WERI-Rb-1 (cell line): ENCODE results near the gene SRGAP2B.
"Not testable (repeated sequence)": the region's sequence is repeated elsewhere in the genome, so short reads cannot be mapped to it uniquely, and the experiment has no call there.

Experiments used
- DNase-seq: peaks from one replicate; pipeline ENCODE4 v3.0.0-alpha.2; 2020
- H3K27ac ChIP-seq: fragments of 250-450 bp; sonication (Bioruptor Pico); 2 replicates; pipeline ENCODE4 v1.5.1; 2020; ENCODE audit warnings: mild to moderate bottlenecking, moderate library complexity
- H3K27me3 ChIP-seq: fragments of 250-450 bp; sonication (Bioruptor Pico); 2 replicates; pipeline ENCODE4 v1.5.1; 2021; ENCODE audit warnings: mild to moderate bottlenecking, low read depth, moderate library complexity; ENCODE audit not compliant: insufficient read depth, severe bottlenecking
- H3K36me3 ChIP-seq: fragments of 250-450 bp; sonication (Bioruptor Pico); 2 replicates; pipeline ENCODE4 v1.5.1; 2020; ENCODE audit warnings: mild to moderate bottlenecking, moderate library complexity
- H3K4me3 ChIP-seq: 2 replicates; pipeline ENCODE4 v1.5.1; 2011; ENCODE audit warnings: low read depth, mild to moderate bottlenecking, control low read depth, low read length
- H3K9me3 ChIP-seq: fragments of 250-450 bp; sonication (Bioruptor Pico); 2 replicates; pipeline ENCODE4 v1.5.1; 2021; ENCODE audit warnings: mild to moderate bottlenecking, moderate library complexity; ENCODE audit not compliant: severe bottlenecking

SRGAP2B gene

DNA sequence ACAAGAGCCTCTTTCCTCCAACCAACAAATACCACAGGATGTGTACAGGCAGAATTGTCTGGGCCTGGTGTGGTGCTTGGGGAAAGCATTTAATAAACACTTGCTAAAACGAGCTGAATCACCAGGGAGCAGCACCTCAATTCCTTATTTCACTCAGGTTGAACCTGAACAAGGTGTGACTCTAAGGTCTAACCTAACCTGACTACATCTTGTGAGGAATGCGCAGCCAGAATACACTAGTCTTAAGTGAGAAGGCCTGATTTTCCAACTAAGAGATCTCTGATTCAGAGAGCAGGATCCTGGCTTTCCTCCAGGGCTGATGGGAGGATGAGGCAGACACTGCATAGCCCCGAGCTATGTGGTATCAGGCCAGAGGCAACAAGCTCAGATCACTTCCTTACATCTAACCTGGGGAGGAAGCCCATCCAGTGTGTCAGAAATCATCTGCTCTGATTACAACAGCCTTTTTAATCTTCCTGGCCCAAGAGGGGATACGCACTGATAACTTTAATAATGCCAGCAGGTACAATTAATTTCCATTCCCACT, 158.9 kb downstream of the SRGAP2B start:
- not testable (repeated sequence) for H3K4me3 ChIP-seq, H3K9me3 ChIP-seq, H3K27ac ChIP-seq, H3K36me3 ChIP-seq, H3K27me3 ChIP-seq, DNase-seq

DNA sequence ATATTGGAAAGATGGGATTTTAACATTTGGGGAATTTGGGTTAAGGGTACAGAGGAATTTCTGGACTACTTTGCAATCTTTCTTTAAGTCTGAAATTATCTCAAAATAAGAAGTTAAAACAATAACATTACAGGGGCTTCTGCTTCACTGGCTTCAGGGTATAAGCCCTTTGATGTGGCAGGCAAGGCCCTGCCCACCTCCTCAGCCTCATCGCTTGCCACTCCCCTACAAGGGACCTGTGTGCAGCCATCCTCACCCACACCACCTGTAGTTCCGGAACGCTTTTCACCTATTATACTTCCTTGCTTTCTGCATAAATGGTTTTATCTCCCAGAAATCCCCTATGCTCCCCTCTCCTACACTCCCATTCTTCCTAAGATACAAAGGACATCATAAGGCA, 159.8 kb downstream of the SRGAP2B start:
- not testable (repeated sequence) for H3K27me3 ChIP-seq, DNase-seq, H3K4me3 ChIP-seq, H3K9me3 ChIP-seq, H3K36me3 ChIP-seq, H3K27ac ChIP-seq

DNA sequence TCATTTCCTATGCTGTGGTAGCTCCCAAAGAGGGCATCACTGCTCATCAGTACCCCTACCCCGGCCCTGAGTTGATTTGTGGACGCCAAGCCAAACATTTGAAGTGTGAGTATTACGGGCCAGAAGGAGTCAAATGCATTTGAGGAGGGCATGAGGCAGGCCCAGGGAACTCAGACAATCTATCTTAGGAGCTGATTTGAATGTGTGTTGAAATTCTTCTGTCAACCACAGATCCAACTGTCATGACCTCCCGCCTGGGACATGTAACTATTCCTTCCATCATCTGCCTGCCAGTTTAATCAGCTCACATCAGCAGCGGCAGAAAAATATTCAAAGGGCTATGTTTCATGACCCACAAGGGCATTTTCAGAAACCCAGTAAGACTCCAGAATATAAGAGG, 162.1 kb downstream of the SRGAP2B start:
- DNase-seq, H3K4me3 ChIP-seq: not testable (repeated sequence)

DNA sequence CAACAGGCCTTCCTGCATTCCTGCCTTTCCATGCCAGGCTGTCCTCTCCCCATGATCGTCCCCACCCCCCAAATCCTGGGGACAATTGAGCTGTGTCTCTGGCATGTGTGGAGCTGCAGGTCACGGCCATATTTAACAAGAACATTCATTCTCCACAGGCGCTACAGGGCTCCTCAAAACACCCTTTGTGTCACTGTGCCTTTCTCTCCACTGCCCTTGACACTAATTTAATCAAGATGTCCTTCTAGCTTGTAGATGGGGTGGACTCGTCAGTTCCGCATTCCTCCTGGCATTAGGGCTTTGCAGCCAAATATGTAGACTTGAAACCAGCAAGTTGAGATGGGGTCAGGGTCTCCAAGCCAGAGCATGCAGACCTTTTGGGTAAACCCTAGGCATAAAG, 163.0 kb downstream of the SRGAP2B start:
- H3K27me3 ChIP-seq, H3K27ac ChIP-seq, H3K9me3 ChIP-seq, DNase-seq, H3K4me3 ChIP-seq, H3K36me3 ChIP-seq: not testable (repeated sequence)

More for the DNA sequence above, 162.1 kb downstream of the SRGAP2B start:
- not testable (repeated sequence) for H3K27ac ChIP-seq, H3K27me3 ChIP-seq, H3K36me3 ChIP-seq, H3K9me3 ChIP-seq

DNA sequence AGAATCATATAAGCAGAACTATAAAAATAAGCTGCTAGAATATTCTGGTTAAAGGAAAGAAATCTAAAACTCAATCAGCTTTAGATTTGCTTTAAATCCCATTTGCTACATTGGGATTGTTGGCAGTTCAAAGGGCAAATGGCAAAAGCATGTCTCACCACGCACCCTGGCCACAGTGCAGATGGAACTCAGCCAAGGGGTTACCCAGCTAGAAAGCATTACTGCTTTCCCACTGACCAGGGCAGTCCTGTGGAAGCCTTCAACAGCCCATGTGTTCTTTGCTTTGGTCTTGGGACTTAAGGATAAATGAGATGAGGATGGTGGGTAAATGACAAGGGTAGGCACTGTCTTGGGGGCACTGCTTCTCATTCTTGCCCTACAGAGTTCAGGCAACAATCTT, 163.6 kb downstream of the SRGAP2B start:
- not testable (repeated sequence) for H3K4me3 ChIP-seq, H3K27me3 ChIP-seq, DNase-seq

DNA sequence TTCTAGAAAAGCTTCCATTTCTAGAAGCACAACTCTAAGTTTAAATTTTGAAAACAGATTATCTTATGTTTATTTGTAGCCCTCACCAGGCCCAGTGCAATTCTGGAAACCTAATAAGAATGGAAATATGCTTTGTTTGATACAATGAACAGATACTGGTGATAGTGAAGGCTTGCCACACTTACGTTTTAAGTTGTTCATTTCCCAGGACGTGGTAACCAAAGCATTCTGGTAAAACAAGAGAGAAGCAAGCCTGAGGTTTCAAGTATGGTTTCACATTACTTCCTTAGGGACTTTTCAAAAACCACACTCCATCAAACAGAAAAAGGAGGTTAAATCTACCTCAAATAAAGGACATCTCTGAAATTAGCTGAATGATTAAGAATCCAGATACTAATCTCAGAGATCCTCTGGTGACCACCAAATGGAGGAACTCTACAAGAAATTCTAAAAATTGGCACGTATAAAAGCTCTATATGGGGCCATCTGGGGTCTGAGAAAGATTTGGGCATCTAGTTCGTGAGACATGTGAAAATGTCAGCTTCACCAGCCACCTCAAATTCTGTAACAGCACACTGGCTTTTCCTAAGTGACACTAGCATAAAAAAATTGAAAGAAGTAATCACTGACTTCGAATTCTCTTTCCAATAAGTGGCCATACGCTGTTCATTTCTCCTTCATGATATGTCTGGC, 164.9 kb downstream of the SRGAP2B start:
- not testable (repeated sequence) for H3K4me3 ChIP-seq, H3K36me3 ChIP-seq, DNase-seq

More for the DNA sequence above, 163.6 kb downstream of the SRGAP2B start:
- H3K36me3 ChIP-seq, H3K9me3 ChIP-seq, H3K27ac ChIP-seq: not testable (repeated sequence)

DNA sequence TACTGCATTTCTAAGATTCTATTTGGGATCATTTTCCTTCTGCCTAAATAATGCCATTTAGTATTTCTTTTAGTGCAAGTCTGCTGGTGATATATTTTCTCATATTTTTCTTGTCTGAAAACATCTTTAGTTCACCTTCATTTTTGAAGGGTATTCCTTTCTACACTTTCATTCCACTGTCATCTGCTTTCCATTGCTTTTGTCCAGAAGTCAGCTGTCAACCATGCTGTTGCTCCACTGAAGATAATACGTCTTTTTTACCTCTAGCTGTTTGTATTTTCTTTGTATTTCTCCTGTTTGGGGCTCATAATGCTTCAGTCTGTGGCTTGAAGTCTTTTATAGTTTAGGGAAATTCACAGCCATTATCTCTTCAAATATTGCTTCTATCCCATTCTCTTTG, 167.8 kb downstream of the SRGAP2B start:
- H3K27me3 ChIP-seq, H3K36me3 ChIP-seq, DNase-seq, H3K27ac ChIP-seq, H3K4me3 ChIP-seq, H3K9me3 ChIP-seq: not testable (repeated sequence)

More for the DNA sequence above, 164.9 kb downstream of the SRGAP2B start:
- not testable (repeated sequence) for H3K27ac ChIP-seq, H3K9me3 ChIP-seq, H3K27me3 ChIP-seq

DNA sequence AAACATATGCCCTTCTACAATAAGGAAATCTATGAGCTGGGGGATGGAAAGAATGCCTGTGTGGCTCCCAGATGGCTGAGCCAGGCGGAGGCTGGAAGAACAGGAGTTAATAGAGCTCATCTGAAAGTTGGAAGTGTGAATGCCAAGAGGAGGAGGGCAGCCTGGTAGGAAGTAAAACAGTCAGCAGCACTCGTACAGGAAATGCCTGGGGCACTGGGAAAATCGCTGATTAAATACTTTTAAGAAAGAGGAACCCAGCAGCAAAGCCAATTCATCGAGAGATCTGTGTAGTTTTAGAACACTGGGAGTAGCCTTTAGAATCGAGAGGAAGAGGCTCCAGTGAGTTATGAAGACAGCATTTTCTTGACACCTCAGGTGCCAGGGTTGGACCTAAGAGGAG, 171.5 kb downstream of the SRGAP2B start:
- not testable (repeated sequence) for H3K4me3 ChIP-seq, H3K27ac ChIP-seq, DNase-seq, H3K27me3 ChIP-seq, H3K9me3 ChIP-seq, H3K36me3 ChIP-seq

DNA sequence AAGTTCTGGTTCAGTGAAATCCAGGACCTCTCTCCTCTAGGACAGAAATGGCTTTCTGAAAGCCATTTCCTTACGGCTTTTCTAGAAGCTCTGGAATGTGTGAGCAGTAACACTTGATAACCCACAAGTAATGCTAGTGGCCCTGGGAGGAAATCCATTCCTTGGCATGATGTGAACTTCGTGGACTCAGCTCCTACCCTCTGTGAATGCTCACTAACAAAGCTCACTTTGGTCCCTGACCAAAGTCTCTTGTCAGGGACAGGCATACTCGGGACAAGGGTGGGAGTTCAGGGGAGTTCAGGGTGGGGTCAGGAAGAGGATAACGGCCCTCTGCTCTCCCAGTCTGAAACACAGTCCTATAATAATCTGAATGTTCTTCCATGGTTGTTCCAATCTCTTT, 172.3 kb downstream of the SRGAP2B start:
- H3K27me3 ChIP-seq, H3K36me3 ChIP-seq, H3K4me3 ChIP-seq, H3K27ac ChIP-seq, DNase-seq, H3K9me3 ChIP-seq: not testable (repeated sequence)

DNA sequence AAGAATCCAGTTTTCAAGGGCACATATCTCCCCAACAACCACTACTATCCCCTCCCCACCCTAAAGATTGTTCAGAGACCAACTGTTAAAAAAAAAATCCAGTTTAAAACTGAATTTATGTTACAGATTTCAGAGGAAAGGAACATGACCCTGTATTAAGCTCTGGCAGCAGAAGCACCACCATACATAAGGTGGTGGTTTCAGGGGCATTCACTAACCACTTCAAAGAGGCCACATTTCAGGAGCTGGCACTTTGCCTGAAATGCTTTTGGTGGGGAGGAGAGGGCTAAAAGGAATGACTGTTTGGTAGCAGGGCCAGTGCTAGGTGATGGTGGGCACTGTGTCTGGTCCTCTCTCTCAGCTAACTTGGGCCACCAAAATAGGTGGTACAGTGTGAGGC, 176.0 kb downstream of the SRGAP2B start:
- not testable (repeated sequence) for H3K36me3 ChIP-seq, H3K27ac ChIP-seq, H3K9me3 ChIP-seq, DNase-seq, H3K27me3 ChIP-seq, H3K4me3 ChIP-seq

DNA sequence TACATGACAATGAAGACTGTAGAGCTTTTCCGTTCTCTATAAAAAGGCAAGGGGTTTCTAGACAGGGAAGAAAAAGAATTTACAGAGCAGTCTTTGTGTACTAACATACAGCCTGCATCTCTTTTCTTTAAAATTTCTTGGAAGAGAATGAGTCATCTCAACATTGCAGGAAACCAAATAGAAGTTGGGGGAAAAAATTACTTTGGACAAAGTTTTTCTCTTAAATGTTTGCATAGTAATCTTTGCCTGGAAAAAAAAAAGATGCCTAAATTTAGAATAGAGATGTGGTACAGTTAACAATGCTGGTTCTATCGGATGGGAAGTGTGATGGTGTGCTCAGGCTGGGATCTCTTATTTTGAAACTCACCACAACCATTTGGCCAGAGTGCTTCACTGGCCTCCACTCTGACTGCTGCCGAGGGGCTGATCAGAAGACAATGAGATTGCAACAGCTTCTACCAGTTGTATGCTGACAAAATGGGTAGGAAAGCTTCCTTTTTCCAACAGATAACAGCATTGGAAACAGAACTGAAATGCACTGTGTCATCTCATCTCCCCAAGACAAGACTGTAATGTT, 177.0 kb downstream of the SRGAP2B start:
- not testable (repeated sequence) for H3K27ac ChIP-seq

DNA sequence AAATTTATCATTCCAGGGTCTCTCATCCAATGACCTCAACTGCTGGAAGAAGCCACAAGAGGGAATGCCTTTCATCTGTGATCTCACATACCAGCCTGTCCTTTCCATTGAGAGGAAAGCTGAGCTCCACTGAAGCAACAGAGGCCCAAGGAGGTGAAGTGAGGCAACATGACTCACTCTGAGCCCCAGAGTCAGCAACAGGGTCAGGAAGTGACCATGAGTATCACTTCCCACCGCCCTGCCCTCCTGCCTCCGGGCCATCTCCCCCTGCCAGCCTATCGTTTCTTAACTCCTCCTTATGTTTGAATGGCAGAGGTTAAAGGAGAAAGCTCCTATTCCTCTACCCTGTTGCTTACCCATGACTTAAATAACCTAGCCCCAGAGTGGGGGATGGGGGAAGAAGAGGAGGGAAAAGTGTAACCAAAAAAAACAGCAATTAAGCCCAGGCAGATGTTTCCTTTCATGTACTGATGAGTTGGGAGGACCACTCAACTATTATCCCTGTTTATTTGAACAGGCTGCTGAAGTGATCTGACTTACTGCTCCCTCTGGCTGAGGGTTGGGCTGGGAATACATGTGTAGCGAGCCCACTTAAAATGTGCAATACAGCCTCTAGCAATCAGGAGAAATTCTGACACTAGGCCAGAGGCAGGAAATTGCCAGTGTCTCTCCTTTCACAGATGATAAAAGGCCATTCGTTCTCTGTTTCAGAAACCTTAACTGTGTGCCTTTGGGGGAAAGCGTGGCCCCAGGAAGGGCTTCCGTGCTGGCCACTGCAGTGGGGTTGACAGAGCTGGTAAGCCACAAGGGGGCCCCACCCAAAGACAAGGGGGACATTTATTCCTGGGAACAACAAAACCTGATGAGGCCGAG, 177.7 kb downstream of the SRGAP2B start:
- not testable (repeated sequence) for H3K27me3 ChIP-seq, H3K36me3 ChIP-seq, H3K27ac ChIP-seq, DNase-seq, H3K4me3 ChIP-seq, H3K9me3 ChIP-seq

More for the DNA sequence above, 177.0 kb downstream of the SRGAP2B start:
- H3K36me3 ChIP-seq, H3K9me3 ChIP-seq, DNase-seq, H3K4me3 ChIP-seq, H3K27me3 ChIP-seq: not testable (repeated sequence)

DNA sequence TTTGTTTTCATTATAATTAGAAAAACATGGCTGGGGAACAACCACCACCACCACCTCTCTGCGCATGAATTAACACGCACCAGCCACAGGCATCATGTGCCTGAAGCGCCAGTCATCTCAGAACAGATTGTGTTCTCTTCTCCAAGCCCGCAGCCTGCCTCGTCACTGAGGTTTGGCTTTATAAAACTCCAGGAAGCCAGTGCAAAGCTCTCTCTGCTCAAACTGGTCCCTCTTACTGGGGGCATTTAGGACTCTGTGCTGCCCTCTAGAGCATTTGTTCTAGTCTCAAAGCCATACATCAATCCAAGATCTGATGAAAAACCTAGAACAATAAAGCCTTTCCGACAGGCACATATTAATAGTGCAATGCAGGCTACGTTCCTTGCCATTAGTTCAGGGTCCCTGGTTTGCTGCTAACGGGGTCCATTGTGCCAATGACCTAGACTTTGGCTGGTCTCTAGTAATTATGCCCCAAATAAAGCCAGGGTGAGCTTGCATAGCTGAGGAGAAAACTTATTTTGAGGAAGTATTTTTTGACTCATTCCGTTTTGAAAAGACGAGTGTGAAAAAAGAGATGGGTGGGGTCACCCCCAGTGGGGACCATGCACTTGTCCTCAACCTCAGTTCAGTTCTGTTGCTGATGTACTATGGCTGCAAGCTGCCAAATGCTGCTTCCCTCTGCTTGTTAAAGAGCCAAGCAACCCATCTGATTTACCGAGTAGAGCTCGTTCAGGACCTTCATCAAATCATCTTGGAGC, 181.0 kb downstream of the SRGAP2B start:
- not testable (repeated sequence) for H3K9me3 ChIP-seq, H3K4me3 ChIP-seq, DNase-seq, H3K27me3 ChIP-seq, H3K36me3 ChIP-seq, H3K27ac ChIP-seq

DNA sequence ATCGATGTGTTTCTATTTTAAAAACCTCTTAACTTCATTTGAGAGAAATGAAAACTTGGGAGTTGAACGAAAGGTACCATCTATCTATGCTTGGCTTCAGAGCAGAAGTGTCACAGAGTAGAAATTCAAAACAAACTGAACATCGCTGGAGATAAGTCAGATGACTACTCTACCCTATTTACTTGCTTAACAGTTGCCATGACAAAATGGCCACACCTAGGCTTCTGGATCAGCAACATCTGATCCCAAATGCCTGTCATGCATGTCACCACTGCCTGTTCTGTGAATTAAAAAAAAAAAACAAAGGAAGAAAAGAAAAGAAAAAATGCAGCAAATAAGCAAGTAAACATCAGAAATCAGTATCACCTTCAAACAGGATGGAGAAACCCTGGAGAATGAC, 181.7 kb downstream of the SRGAP2B start:
- H3K4me3 ChIP-seq, H3K27ac ChIP-seq, DNase-seq, H3K36me3 ChIP-seq, H3K27me3 ChIP-seq, H3K9me3 ChIP-seq: not testable (repeated sequence)
